ENCODE results near the gene SPOCK1. TPM values are rescaled to one million over a fixed set of nuclear protein-coding genes. Genes with fewer than 3 reads are reported as not detected.

Gene SPOCK1
- polyA plus RNA-seq, 1 experiment: 304 TPM

- no peak for TF ChIP-seq CTCF (IDR thresholded peaks at IDR 0.05; ENCODE audit: insufficient read depth, low read depth, low read length)
- CTCF ChIA-PET: interaction anchor here (1.0 to 1.3 kb wide), 2 partner anchors 9 to 47 kb away, joined by 3 read pairs; no protein-coding TSS in a partner anchor
These were observed 226.3 kb downstream of the SPOCK1 start for GRCh38 chr5:137272831-137273230.

GRCh38 chr5:137269946-137270345 is 229.2 kb downstream of the SPOCK1 start:
- no peak for TF ChIP-seq CTCF (IDR thresholded peaks at IDR 0.05; ENCODE audit: insufficient read depth, low read depth, low read length)
- no peaks in the 10 kb centered on the region for H3K36me3 ChIP-seq (ENCODE audit: control insufficient read depth, insufficient read depth, low read length)
- H3K27me3 ChIP-seq (ENCODE audit: control insufficient read depth, insufficient read depth, low read length): no peaks in the 10 kb centered on the region
- POLR2A ChIA-PET: no interaction called here
- CTCF ChIA-PET: no interaction called here
- no peak overlapping the region for H3K4me3 ChIP-seq (ENCODE audit: low read depth, low read length)
- no peak for DNase-seq (ENCODE audit: low read depth)

More at GRCh38 chr5:137272831-137273230, 226.3 kb downstream of the SPOCK1 start:
- POLR2A ChIA-PET: no interaction called here
- Histone ChIP-seq H3K4me3 (ENCODE audit: low read depth, low read length) (no peak overlapping the region), H3K36me3 (ENCODE audit: control insufficient read depth, insufficient read depth, low read length) (no peaks in the 10 kb centered on the region), H3K27me3 (ENCODE audit: control insufficient read depth, insufficient read depth, low read length) (no peaks in the 10 kb centered on the region)
- DNase-seq (ENCODE audit: low read depth): no peak

- Histone ChIP-seq H3K4me3 (ENCODE audit: low read depth, low read length) (no peak overlapping the region), H3K27me3 (ENCODE audit: control insufficient read depth, insufficient read depth, low read length) (no peaks in the 10 kb centered on the region), H3K36me3 (ENCODE audit: control insufficient read depth, insufficient read depth, low read length) (no peaks in the 10 kb centered on the region)
- ChIA-PET CTCF (no interaction called here), POLR2A (no interaction called here)
- no peak for DNase-seq (ENCODE audit: low read depth)
- no peak for TF ChIP-seq CTCF (IDR thresholded peaks at IDR 0.05; ENCODE audit: insufficient read depth, low read depth, low read length)
These were observed 229.9 kb downstream of the SPOCK1 start for GRCh38 chr5:137269274-137269673.

- no peak for DNase-seq (ENCODE audit: low read depth)
- CTCF ChIA-PET: interaction anchor here (0.8 kb wide), 1 partner anchor 9 kb away, joined by 4 read pairs; no protein-coding TSS in a partner anchor
- no peak for TF ChIP-seq CTCF (IDR thresholded peaks at IDR 0.05; ENCODE audit: insufficient read depth, low read depth, low read length)
These were observed 230.5 kb downstream of the SPOCK1 start for GRCh38 chr5:137268646-137269045.

GRCh38 chr5:137266186-137266585 is 232.9 kb downstream of the SPOCK1 start:
- H3K27me3 ChIP-seq (ENCODE audit: control insufficient read depth, insufficient read depth, low read length): peaks cover 2% of the 10 kb centered on the region; the same call in 1 of the 2 replicates
- POLR2A ChIA-PET: interaction anchor here (0.5 kb wide), 1 partner anchor 12 kb away, joined by 3 read pairs; no protein-coding TSS in a partner anchor

More at GRCh38 chr5:137268646-137269045, 230.5 kb downstream of the SPOCK1 start:
- no peaks in the 10 kb centered on the region for H3K36me3 ChIP-seq (ENCODE audit: control insufficient read depth, insufficient read depth, low read length)
- no peak overlapping the region for H3K4me3 ChIP-seq (ENCODE audit: low read depth, low read length)
- H3K27me3 ChIP-seq (ENCODE audit: control insufficient read depth, insufficient read depth, low read length): no peaks in the 10 kb centered on the region
- POLR2A ChIA-PET: no interaction called here

More at GRCh38 chr5:137266186-137266585, 232.9 kb downstream of the SPOCK1 start:
- no peak overlapping the region for H3K4me3 ChIP-seq (ENCODE audit: low read depth, low read length)
- no peak for DNase-seq (ENCODE audit: low read depth)
- no peaks in the 10 kb centered on the region for H3K36me3 ChIP-seq (ENCODE audit: control insufficient read depth, insufficient read depth, low read length)
- no peak for TF ChIP-seq CTCF (IDR thresholded peaks at IDR 0.05; ENCODE audit: insufficient read depth, low read depth, low read length)
- CTCF ChIA-PET: interaction anchor here (0.7 to 2.3 kb wide), 2 partner anchors 15 to 226 kb away, joined by 3 to 6 read pairs; no protein-coding TSS in a partner anchor
